22Rv1 (cell line): ENCODE data around the gene SLC12A5.

Experiments
- CTCF ChIP-seq: fragments of 450-650 bp; IDR thresholded peaks from 2 replicates; pipeline ENCODE4 v1.5.1; 2017; ENCODE audit warnings: mild to moderate bottlenecking
- ZFX ChIP-seq: fragments of 450-650 bp; IDR thresholded peaks from 2 replicates; pipeline ENCODE4 v1.6.1; 2017; ENCODE audit warnings: antibody characterized with exemption, borderline replicate concordance

GRCh38 chr20:46074006-46074405 is 45.0 kb downstream of the SLC12A5 start:
- no peak for TF ChIP-seq CTCF
- TF ChIP-seq ZFX = no peak
